Stimulated activated CD8-positive, alpha-beta memory T cell treated with anti-CD3 and anti-CD28 coated beads, Interleukin-15, amount 100 ng/mL, for 1 hour (primary cell): ENCODE data around the gene SLC16A9.

Experiments
- DNase-seq: peaks from one replicate; pipeline ENCODE4 v3.0.0-alpha.2; 2020; ENCODE audit warnings: low read depth

The SLC16A9 gene

DNA sequence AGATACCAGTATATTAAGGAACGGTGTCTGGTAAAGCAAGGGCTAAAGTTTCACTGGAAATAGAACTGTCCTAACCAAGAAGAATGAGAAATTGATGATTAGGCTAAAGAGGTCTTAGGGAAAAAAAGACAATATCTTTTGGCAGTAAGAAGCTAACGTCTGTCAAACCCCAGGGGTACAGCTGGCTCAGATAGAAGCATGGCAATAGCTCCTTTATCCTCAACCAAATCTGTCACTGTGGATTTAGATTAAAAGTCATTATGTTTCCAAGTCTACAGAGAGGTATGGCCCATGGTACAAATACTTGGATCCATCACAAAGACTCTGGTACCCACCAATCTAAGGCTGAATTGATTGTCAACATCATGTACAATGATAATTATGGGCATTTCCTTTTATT lies 8.6 kb upstream of the SLC16A9 start:
- DNase-seq = no peak

DNA sequence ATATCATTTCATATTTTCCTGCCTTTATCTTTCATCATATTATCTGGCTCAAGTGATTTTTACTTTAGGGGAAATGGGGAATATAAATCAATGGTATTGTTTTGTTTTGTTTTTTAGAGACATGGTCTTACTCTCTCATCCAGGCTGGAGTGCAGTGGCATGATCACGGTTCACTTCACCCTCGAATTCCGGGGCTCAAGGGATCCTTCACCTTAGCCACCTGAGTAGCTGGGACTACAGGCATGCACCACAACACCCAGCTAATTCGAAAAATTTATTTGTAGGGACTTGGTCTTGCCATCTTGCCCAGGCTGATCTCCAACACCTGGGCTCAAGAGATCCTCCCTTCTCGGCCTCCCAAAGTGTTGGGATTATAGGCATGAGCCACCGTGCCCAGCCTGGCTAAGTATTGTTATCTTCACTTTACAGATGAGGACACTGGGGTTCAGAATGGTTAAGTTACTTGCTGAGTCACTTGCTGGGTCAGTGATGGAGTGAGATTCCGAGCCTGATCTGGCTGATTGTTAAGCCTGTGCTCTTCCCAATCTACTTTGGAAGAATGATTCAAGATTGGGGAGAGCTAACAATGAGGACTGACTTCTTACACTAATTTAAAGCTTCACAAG lies 3.7 kb upstream of the SLC16A9 start:
- no peak for DNase-seq

DNA sequence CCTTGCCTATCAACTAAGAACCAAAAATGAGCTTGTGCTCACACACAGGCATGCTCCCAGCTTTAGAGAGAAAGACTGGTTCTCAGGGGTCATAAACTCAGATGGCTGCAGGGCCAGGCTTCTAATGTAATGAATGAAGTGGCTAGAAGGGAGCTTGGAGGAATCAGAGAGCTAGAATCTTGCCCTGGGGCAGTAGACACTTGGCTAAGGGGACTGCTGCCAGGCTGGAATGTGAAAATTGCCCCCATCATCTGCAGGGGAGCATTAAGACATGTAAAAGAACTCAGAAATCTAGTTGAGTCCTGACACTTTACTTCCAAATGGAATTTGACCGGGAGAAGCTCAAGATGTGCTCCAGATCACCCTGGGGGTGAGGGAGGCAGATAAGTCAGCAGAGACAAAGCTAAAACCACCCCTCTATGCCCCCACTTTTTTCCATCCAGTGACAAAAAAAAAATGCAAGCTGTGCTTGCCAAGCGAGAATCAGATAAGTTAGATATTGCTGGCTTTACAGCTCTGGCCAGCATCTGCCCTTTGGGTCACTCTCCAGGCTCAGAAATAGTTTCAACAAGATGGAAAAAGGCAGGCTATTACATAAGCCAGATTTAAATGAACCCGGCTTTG lies 2.3 kb upstream of the SLC16A9 start:
- DNase-seq = no peak

DNA sequence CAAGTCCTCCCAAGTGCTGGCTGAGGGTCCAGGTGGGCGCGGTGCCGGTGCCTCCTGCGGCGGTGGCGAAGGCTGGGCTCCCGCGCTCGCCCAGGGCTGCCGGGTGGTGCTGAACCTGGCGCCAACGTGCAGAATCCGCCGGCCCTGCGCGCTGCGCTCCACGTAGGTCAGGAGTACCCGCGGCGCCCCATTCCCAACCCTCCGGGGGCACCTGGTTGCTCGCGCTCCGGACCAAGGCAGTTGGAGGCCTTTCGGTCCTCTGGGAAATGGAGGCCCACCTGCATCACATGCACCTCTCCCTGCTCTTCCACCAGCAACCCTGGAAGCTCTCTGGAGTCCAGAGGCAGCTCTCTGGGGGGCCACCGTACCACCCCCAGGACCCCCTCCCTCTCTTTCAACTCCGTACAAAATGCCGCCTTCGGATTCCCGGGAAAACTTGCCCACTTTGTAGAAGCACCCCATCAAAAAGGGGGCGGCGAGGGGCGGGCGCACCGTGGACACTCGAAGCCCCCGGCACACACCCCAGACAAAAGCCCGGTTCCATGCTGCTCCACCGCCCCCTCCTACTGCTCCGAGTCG lies 745 bp downstream of the SLC16A9 start:
- no peak for DNase-seq

DNA sequence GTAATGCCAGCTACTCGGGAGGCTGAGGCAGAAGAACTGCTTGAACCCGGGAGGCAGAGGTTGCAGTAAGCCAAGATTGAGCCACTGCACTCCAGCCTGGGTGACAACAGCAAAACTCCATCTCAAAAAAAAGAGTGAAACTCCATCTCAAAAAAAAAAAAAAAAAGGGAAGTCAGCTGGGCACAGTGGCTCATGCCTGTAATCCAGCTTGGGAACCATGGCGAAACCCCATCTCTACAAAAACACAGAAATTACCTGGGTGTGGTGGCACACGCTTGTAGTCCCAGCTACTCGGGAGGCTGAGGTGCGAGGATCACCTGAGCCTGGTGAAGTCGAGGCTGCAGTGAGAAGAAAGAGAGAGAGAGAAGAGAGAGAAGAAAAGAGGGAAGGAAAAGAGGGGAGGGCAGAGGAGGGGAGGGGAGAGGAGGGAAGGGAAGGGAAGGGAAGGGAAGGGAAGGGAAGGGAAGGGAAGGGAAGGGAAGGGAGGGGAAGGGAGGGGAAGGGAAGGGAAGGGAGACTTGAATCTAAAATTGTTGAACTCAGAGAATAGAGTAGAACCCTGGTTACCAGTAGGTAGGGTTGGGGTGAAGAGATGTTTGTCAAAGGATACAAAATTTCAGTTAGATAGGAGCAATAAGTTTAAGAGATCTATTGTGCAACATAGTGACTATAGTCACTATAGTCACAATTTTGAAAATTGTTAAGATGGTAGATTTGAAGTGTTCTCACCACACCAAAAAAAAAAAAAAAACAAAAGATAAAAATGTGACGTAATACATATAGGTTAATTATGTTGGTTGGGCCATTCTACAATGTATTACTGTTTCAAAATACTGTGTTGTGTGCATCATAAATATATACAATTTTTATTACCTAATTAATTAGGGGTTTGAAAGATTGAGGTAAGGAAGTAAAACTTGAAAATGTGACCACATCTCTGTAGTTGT lies 2.5 kb downstream of the SLC16A9 start:
- DNase-seq = no peak

DNA sequence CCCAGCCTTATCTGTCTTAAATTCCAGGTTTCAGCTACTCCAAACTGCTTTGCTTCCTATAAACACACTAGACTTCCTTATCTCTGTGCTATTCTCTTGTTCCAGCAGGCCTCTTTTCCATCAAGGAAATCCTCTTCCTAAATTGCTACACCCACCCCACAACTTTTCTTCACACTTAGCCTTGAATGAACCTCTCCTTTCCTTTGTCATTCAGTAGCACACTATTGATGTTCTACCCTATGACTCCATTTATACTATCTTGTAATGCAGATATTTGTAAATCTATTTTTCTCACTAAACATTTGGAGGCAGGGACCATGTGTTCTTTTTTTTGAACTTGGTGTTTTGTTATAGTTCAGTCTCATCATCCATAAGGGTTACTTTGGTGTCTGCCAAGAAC lies 3.7 kb downstream of the SLC16A9 start:
- no peak for DNase-seq

DNA sequence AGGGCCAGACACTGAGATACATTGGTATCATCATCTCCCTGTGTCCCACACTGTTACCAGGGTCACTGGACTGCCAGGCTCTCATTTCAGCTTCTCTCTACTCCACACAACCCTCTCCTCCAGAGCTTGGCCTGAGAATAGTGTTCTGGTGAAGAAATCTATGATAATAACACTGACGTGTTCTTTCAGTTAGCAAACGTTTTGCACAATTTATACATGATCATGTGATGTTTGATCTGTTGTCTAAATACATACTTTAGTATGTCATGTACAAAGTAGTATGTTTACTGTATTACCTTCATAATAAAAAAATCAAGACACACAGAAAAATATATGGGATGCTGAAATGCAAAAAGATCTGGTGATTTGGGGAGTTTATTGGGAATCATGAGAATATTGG lies 5.0 kb downstream of the SLC16A9 start:
- no peak for DNase-seq

DNA sequence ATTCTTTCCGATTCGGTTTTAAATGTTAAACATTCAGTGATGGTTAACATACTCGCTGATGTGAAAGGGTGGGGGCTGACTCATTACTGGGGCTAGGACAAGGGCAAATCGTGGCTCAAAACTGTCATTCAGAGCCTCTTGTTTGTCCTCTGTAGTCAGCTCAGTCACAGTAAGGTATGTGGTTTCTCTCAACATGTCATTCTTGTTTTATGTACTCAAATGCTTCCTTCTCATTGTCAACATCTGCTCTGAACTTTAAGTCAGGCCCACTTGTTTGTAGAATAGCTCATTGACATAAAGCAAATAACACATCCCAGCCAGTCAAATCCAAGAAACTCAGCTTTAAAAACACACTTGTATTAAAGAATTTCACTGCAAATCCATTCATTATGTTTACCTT lies 7.3 kb downstream of the SLC16A9 start:
- no peak for DNase-seq

DNA sequence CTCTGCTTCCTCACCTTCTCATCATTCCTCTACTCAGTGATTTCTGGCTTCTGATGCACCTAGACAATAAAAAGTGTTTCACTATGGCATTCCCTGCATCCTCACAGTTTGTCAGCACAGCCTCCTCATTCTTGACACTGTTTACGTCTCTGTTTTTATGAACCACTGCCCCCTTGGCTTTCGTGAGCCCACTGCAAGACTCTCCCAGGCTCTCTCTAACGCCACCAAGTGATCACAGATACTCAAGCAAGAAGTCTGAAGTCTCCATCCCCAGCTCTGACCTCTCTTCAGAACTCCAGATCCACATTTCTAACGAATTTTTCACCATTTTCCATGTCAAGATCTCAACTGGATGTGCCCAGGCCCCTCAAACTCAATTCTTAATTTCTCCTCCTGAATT lies 8.9 kb downstream of the SLC16A9 start:
- no peak for DNase-seq

DNA sequence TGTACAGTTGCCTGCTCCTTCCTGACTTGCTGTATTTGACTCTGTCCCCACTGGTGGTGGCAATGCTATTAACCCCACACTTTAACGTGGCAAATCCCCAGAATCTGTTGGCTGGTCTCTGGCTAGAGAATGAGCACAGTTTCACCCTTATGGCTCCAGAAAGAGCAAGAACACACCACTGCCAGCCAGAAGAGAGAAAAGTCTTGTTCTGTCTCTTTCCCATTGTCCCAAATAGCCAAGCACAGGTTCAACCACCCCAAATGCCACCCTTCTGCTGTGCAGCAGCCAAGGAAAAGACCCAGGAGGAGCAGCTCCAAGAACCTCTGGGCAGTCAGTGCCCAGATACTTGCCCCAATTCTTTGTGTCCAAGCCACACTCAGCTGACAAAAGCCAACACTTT lies 11.3 kb downstream of the SLC16A9 start:
- no peak for DNase-seq

DNA sequence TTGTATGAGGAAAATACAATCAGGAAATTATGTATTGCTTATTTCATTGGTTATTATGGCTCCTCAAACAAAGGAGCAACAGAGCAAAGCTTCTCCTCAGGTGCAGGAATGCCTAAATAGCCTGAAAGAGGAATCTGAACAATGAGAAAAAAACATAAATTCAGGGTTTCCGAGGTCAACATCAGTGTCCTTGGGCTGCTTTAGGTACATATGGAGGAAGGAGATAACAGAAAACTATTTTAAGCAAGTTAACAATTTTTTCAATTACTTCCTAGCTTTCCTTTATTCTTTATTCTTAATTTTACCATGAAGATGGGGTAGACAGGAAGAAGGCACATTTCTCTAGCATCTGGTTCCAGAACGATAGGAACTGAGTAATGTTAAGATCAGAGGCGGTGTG lies 14.0 kb downstream of the SLC16A9 start:
- no peak for DNase-seq

DNA sequence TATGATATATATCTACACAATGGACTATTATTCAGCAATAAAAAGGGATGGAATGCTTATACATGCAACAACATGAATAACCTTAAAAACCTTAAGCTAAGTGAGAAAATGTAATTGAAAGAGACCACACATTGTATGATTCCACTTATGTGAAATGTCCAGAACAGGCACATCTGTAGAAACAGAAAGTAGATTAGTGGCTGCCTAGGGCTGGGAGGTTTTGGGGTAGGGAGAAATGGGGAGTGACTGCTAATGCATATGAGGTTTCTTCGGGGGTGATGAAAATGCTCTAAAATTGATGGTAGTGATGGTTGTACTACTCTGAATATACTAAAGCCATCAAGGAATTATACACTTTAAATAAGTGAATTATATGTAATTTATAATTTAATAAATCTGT lies 14.7 kb downstream of the SLC16A9 start:
- DNase-seq = no peak

DNA sequence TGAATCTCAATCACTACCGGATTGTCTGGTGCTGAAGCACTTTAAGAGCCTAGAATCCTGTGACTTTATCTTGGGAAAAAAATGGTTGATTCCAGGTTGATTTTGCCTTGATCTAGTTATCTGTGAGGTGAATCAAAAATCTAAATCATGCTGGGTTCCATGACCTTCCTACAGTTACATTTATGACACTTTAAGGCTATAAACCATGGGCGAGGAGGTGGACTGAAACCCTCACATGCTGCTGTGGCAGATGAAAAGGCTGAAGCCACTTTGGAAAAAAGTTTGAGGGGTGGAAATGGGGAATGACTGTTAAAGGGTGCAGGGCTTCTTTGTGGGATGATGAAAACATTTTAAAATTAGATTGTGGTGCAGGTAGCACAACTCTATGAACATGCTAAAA lies 17.5 kb downstream of the SLC16A9 start:
- no peak for DNase-seq

DNA sequence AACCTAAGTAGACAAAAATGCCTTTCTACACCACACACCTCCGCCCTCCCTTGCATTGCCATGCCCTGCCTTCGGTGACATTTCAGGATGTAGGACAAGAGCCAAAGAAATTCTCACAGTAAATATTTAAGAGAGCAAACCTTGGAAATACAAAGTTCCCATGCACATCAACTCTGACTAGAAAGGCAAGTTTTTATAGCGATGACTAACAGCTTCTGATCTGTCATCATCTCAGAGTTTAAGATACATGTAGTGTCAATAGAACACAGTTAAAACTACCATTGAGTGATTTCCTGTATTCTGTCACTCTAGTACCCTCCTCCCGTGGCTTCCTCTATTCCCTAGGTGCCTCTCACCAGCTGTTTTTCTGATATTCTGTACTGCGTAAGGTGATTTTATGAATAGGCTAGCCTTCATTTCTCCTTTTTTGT lies 20.7 kb downstream of the SLC16A9 start:
- no peak for DNase-seq

DNA sequence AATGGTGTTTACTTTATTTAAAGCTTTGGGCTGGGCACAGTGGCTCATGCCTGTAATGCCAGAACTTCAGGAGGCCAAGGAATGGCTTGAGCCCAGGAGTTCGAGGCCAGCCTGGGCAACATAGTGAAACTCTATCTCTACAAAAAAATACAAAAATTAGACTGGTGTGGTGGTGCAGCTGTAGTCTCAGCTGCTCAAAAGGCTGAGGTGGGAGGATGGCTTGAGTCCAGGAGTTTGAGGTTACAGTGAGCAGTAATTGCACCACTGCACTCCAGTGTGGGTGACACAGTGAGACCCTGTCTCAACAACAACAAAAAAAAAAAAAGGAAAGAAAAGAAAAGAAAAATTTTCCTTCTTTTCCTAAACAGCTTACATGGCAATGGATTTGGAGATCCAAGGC lies 22.0 kb downstream of the SLC16A9 start:
- no peak for DNase-seq

DNA sequence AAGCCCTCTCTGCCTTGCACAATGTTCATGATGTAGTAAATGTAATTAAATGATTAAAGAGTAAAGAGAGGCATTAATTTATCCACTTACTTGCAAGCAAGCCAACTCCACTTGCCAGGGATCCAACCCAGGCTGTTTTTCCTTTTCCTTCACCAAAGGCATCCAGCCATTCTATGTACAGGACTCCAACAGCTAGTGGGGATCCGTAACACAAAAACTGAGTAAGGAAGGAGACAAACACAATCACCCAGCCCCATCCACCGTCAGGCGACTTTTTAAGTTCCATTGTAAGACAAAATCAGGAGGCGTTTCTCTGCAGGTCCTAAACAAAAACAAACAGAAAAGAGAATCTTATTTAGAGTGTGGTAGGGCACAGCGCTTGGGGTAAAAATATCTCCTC lies 25.6 kb downstream of the SLC16A9 start:
- no peak for DNase-seq

DNA sequence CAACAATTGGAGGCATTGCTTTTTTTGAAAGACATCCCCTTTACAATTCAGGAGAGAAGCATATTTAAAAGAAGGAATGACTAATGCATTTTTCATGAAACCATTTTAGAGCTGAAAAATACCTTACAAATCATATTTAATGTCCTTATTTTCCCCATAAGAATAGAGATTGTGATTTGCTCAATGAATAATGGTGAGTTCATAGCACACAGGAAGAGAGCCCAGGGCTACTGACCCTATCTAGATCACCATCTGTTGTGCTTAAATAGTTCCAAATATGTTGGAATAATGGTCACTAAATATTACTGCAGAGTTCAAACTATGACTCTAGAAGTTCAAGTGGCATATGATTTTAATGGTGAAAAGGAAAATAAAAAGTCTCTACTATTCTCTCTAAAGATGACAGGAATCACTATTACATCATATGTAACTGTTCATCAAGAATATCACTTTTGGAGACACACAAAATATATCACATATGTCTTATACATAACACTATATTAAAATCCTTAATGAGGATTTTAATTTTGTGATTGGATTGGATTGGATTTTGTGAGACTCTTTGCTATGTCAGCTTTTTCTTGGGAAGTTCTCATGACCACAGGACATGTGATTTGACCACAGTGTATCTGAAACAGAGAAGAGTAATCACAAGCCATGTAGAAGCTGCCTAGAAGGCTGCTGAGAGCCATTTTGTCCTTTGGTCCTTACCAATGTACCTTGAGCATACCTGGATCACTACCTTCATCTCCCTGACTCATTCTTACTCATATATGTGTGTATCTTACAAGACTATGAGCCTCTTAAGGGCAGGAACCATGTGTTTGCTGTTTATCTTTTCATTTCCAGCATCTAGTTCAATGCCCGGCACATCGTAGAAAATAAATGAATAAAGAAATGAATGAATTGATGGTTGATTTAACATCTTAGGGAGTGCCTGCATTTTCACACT lies 26.4 kb downstream of the SLC16A9 start:
- DNase-seq = no peak

DNA sequence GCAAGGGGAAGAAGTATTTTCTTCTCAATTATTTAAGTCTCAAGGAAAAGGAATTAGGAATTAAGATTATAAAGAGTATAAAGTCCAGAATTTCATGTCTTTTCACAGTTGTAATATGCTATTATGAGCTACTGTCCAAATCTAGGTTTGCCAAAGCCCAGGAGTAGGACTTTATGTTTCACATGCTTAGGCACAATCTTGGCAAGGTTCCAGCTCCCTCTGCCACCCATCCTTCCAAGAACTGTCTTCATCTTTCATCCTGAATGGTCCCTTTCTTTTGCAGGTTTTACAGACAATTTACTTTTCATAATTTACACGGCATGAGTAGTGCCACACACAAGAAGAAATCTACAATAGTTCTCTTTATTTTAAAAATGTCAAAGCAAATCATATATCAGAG lies 29.5 kb downstream of the SLC16A9 start:
- DNase-seq = no peak

DNA sequence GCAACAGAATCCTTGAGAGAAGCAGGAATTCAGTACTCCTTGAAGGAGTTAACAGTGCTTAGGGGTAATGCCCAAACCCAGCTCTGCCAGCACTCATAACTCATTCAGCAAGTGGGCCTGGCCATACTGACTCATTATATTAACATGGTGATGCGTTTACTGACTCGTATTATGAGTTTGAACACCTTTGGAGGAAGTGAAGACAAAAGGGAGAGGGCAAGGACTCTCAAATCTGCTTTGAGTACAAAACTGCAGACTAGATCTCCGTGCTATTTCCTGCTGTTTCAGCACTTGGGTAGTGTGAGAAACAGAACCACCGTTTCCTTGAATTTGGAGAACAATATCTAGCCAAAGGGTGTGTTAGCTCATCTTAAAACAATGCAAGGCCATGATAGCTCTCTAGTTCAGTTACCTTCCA lies 30.8 kb downstream of the SLC16A9 start:
- no peak for DNase-seq

DNA sequence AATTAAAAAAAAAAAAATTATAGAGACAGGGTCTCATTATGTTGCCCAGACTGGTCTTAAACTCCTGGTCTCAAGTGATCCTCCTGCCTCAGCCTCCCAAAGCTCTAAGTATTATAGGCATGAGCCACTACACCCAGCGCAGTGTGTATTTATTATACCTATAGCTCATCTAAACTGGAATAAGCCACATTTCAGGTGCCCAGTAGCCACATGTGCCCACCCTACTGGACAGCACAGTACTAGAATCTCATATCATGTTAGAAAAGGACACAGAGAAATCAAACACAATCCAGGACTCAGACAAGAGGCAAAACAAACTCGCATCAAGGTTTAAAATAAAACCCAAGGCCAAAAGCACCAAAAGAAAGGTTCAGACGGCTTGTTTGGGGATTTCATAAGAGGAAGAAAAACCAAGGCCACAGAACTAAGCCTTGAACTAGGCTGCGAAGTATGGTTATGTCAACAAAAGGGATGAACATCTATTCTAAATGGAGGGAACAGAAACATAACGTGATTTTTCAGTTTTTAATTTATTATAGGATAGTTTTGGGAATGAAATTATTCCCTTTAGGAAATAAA lies 32.3 kb downstream of the SLC16A9 start:
- DNase-seq = no peak

DNA sequence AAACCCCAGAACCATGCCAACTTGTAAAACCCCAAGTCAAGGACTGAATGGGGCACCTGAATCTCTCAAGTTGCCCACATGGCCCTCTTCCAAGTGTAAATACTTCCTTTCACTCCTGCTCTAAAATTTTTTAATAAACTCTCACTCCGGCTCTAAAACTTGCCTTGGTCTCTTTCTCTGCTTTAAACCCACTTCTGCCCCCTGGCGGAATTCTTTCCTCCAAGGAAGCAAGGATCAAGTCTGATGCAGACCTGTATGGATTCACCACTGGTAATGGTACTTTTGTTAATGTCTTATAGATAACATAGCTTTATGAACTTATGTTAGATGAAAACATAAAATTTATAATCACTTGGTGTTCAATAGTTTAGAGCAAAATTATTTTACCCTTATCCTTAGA lies 33.8 kb downstream of the SLC16A9 start:
- DNase-seq = no peak
